ENCODE results near the gene RRBP1.

DNA sequence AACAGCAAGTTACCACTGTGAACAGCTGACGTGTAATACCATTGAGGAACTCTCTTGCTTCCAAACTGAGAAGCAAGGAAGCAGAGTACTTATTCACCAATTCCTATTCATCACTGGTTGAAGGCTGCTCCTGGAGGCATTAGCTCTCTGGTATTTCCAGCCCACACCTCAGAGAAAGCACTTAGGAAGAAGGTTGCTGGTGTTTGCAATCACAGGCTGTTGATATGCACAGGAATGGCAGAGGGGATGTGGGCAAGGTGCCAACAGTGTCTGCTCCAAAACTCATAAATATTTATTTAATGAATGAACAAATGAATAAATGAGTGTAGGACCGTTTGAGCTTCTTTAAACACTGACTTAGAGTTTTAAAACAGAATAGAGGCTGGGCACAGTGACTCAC is 6.9 kb upstream of the RRBP1 start:
- TF ChIP-seq POLR2A (IDR thresholded peaks at IDR 0.05; ENCODE audit: low read depth, low read length): no peak
- TF ChIP-seq, protein P1, sequence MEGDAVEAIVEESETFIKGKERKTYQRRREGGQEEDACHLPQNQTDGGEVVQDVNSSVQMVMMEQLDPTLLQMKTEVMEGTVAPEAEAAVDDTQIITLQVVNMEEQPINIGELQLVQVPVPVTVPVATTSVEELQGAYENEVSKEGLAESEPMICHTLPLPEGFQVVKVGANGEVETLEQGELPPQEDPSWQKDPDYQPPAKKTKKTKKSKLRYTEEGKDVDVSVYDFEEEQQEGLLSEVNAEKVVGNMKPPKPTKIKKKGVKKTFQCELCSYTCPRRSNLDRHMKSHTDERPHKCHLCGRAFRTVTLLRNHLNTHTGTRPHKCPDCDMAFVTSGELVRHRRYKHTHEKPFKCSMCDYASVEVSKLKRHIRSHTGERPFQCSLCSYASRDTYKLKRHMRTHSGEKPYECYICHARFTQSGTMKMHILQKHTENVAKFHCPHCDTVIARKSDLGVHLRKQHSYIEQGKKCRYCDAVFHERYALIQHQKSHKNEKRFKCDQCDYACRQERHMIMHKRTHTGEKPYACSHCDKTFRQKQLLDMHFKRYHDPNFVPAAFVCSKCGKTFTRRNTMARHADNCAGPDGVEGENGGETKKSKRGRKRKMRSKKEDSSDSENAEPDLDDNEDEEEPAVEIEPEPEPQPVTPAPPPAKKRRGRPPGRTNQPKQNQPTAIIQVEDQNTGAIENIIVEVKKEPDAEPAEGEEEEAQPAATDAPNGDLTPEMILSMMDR (conservative IDR thresholded peaks at IDR 0.05; ENCODE audit: low read depth, low read length): no peak
